CD14-positive monocyte (primary cell): Measurements from ENCODE around the gene SPATA12. TPM values are rescaled to one million over a fixed set of nuclear protein-coding genes. Genes with fewer than 3 reads are reported as not detected.

Experiments used
- DNase-seq, 3 donors: peaks; one replicate each; pipeline ENCODE4 v3.0.0-alpha.2; 2011 to 2022
- H2AFZ ChIP-seq: 2 replicates; pipeline ENCODE4 v1.6.0; 2012; ENCODE audit warnings: mild to moderate bottlenecking, low read depth, low read length, inconsistent platforms; ENCODE audit not compliant: insufficient read depth, poor library complexity, severe bottlenecking
- H3K27ac ChIP-seq, 2 donors: 1 replicate in 1 of 2; 2 replicates in 1 of 2; pipeline ENCODE4 v1.5.1; 2012 to 2013; ENCODE audit warnings: low read length in 2 of 2, control low read depth in 1 of 2, inconsistent platforms in 1 of 2, low read depth in 1 of 2, mild to moderate bottlenecking in 1 of 2
- H3K27me3 ChIP-seq, 2 donors: one replicate each; pipeline versions ENCODE4 v1.6.0 to v1.6.1; 2011 to 2013; ENCODE audit warnings: low read length in 2 of 2; ENCODE audit not compliant: control insufficient read depth in 2 of 2, insufficient read depth in 2 of 2
- H3K36me3 ChIP-seq, 2 donors: replicated peaks in 1 of 2; 1 replicate in 1 of 2; 2 replicates in 1 of 2; pipeline versions ENCODE4 v1.5.1 to v1.6.1; 2012 to 2013; ENCODE audit warnings: low read length in 2 of 2, control low read depth in 1 of 2, inconsistent platforms in 1 of 2, mild to moderate bottlenecking in 1 of 2; ENCODE audit not compliant: insufficient read depth in 2 of 2, control insufficient read depth in 1 of 2
- H3K4me1 ChIP-seq, 2 donors: 1 replicate in 1 of 2; 2 replicates in 1 of 2; pipeline versions ENCODE4 v1.5.1 to v1.6.1; 2012 to 2013; ENCODE audit warnings: low read length in 2 of 2, control low read depth in 1 of 2, inconsistent platforms in 1 of 2, mild to moderate bottlenecking in 1 of 2, moderate library complexity in 1 of 2; ENCODE audit not compliant: insufficient read depth in 2 of 2, control insufficient read depth in 1 of 2
- H3K4me2 ChIP-seq: replicated peaks from 2 replicates; pipeline ENCODE3; 2012; ENCODE audit warnings: low read length, moderate library complexity, mild to moderate bottlenecking; ENCODE audit not compliant: poor library complexity, severe bottlenecking; ENCODE audit errors: extremely low read depth
- H3K4me3 ChIP-seq, 3 experiments: fragments of 200-600 bp in 1 of 3; sonication (generic) in 1 of 3; replicated peaks in 1 of 3; 1 replicate in 2 of 3; 2 replicates in 1 of 3; pipeline ENCODE4 v1.5.1; 2011 to 2013; ENCODE audit warnings: low read length in 3 of 3, mild to moderate bottlenecking in 3 of 3, control low read depth in 2 of 3, low read depth in 2 of 3, inconsistent platforms in 1 of 3, moderate library complexity in 1 of 3
- H3K79me2 ChIP-seq: 2 replicates; pipeline ENCODE4 v1.6.0; 2012; ENCODE audit warnings: mild to moderate bottlenecking, control low read depth, inconsistent platforms, low read length, moderate library complexity; ENCODE audit not compliant: insufficient read depth
- H3K9ac ChIP-seq: 2 replicates; pipeline ENCODE4 v1.6.0; 2017; ENCODE audit warnings: low read length, mild to moderate bottlenecking; ENCODE audit not compliant: insufficient read depth, poor library complexity, severe bottlenecking
- H3K9me3 ChIP-seq, 2 donors: replicated peaks in 1 of 2; 1 replicate in 1 of 2; 2 replicates in 1 of 2; pipeline versions ENCODE4 v1.5.1 to v1.6.1; 2012 to 2013; ENCODE audit warnings: low read length in 2 of 2, control low read depth in 1 of 2; ENCODE audit not compliant: control insufficient read depth in 1 of 2, insufficient read depth in 1 of 2
- H4K20me1 ChIP-seq: 2 replicates; pipeline ENCODE4 v1.6.0; 2012; ENCODE audit warnings: mild to moderate bottlenecking, low read length, control low read depth, moderate library complexity; ENCODE audit not compliant: insufficient read depth
- H3K27ac Mint-ChIP-seq, 7 donors: one replicate each; pipeline ENCODE4 v1.8.0; 2020; ENCODE audit warnings: mild to moderate bottlenecking in 7 of 7, mixed read lengths in 7 of 7, moderate library complexity in 6 of 7, inconsistent platforms in 2 of 7
- H3K27me3 Mint-ChIP-seq, 3 donors: one replicate each; pipeline ENCODE4 v1.8.0; 2021 to 2022; ENCODE audit warnings: low read depth in 3 of 3, mild to moderate bottlenecking in 3 of 3, mixed read lengths in 3 of 3, moderate library complexity in 3 of 3, inconsistent platforms in 1 of 3
- H3K36me3 Mint-ChIP-seq, 2 donors: one replicate each; pipeline ENCODE4 v1.8.0; 2020; ENCODE audit warnings: mixed read lengths in 2 of 2, inconsistent platforms in 1 of 2, mild to moderate bottlenecking in 1 of 2
- H3K4me1 Mint-ChIP-seq: one replicate; pipeline ENCODE4 v1.8.0; 2020; ENCODE audit warnings: mild to moderate bottlenecking, mixed read lengths
- H3K4me3 Mint-ChIP-seq, 2 donors: one replicate each; pipeline ENCODE4 v1.8.0; 2020; ENCODE audit warnings: mild to moderate bottlenecking in 2 of 2, mixed read lengths in 2 of 2, moderate library complexity in 1 of 2
- H3K9me3 Mint-ChIP-seq, 7 donors: one replicate each; pipeline ENCODE4 v1.8.0; 2020 to 2022; ENCODE audit warnings: mixed read lengths in 7 of 7, mild to moderate bottlenecking in 6 of 7, moderate library complexity in 6 of 7, inconsistent platforms in 2 of 7
- CTCF ChIP-seq: fragments of 200-600 bp; IDR thresholded peaks from one replicate; pipeline ENCODE4 v1.8.0; 2022; ENCODE audit warnings: antibody characterized with exemption, mild to moderate bottlenecking
- WGBS: methylation state at CpG from one replicate; pipeline ENCODE4 v1.1.5; 2013; ENCODE audit warnings: missing lambda C conversion rate; ENCODE audit not compliant: insufficient coverage; 5-methylcytosine and 5-hydroxymethylcytosine counted together
- intact Hi-C, 2 donors: fragments of 100-400 bp; cut with micrococcal nuclease; formaldehyde crosslinking; loops; one replicate each; pipeline versions ENCODE4 v1.15.0 to v1.15.1; 2023
- polyA plus RNA-seq, 3 donors: library from polyadenylated mRNA; depleted of rRNA in 1 of 3; unstranded in 2 of 3; stranded (reverse) in 1 of 3; fragments of 300-500 nt in 2 of 3; fragments of >200 nt in 1 of 3; fragmentation: Illumina TruSeq in 2 of 3; gene quantifications; 1 replicate in 2 of 3; 2 replicates in 1 of 3; pipeline ENCODE4 v1.2.3, GENCODE V29; 2012 to 2021

SPATA12 gene
- polyA plus RNA-seq, 3 donors: 0.07 to 0.16 (median 0.10) TPM

- H3K79me2 ChIP-seq: no peaks in the 10 kb centered on the region
Measured at GRCh38 chr3:57064001-57064400, 3.5 kb downstream of the SPATA12 start.

GRCh38 chr3:57064572-57064971 lies 4.1 kb downstream of the SPATA12 start:
- peaks cover 65% of the 10 kb centered on the region for H3K4me1 Mint-ChIP-seq
- no peaks in the 10 kb centered on the region for H3K27me3 ChIP-seq
- H2AFZ ChIP-seq: no peak overlapping the region
- peak overlapping the region; percentile 60 to 79 for H3K27ac ChIP-seq
- peak; percentile 40 to 64 (median 59) for DNase-seq
- peaks cover 0 to 3% (median 0%) of the 10 kb centered on the region in 3 donors for H3K27me3 Mint-ChIP-seq
- no peak overlapping the region for H3K4me3 Mint-ChIP-seq
- peaks cover 0 to 6% of the 10 kb centered on the region in 2 donors for H3K36me3 Mint-ChIP-seq
- no peak overlapping the region for H3K9ac ChIP-seq
- peak overlapping the region in 1 of 3 experiments; percentile 22 for H3K4me3 ChIP-seq
- no peak for TF ChIP-seq CTCF
- H3K36me3 ChIP-seq: no peaks in the 10 kb centered on the region
- no peaks in the 10 kb centered on the region for H4K20me1 ChIP-seq
- H3K4me1 ChIP-seq: peaks cover 62 to 74% of the 10 kb centered on the region in 2 donors
- no peak overlapping the region for H3K4me2 ChIP-seq
- H3K27ac Mint-ChIP-seq: peak overlapping the region; percentile 70 to 95 (median 83)
- intact Hi-C loops: no loop called here
- no peaks in the 10 kb centered on the region for H3K9me3 ChIP-seq
- WGBS: no CpG with 5 or more reads among the region's 2 CpGs
- H3K9me3 Mint-ChIP-seq: peaks cover 0 to 2% (median 0%) of the 10 kb centered on the region in 7 donors
- no peaks in the 10 kb centered on the region for H3K79me2 ChIP-seq

More at GRCh38 chr3:57064001-57064400, 3.5 kb downstream of the SPATA12 start:
- Mint-ChIP-seq H3K4me1 (peaks cover 66% of the 10 kb centered on the region), H3K4me3 (no peak overlapping the region), H3K36me3 (peaks cover 0 to 6% of the 10 kb centered on the region in 2 donors), H3K27me3 (peaks cover 0 to 3% (median 0%) of the 10 kb centered on the region in 3 donors), H3K9me3 (peaks cover 0 to 2% (median 0%) of the 10 kb centered on the region in 7 donors), H3K27ac (peak overlapping the region in 6 of 7 donors; percentile 80 to 95 (median 86))
- Histone ChIP-seq H3K4me2 (no peak overlapping the region), H3K4me1 (peaks cover 63 to 74% of the 10 kb centered on the region in 2 donors), H2AFZ (no peak overlapping the region), H3K9ac (no peak overlapping the region), H3K27ac (peak overlapping the region; percentile 60 to 79), H4K20me1 (no peaks in the 10 kb centered on the region), H3K9me3 (no peaks in the 10 kb centered on the region), H3K4me3 (peak overlapping the region in 1 of 3 experiments; percentile 22), H3K27me3 (no peaks in the 10 kb centered on the region), H3K36me3 (no peaks in the 10 kb centered on the region)
- 83% methylated on average over 2 of the region's 6 CpGs for WGBS
- TF ChIP-seq CTCF: no peak
- intact Hi-C loops: no loop called here
- peak in 1 of 3 donors; percentile 27 for DNase-seq
